AG04450 (cell line): ENCODE data around the gene NDNF. TPM values are rescaled to one million over a fixed set of nuclear protein-coding genes. Genes with fewer than 3 reads are reported as not detected.

Experiments used
- CTCF ChIA-PET: fragments of 300-600, 350-600 bp; formaldehyde crosslinking; extraction: SDS; loops from one replicate; lab custom pipeline; 2022; ENCODE audit warnings: antibody characterized with exemption, inconsistent platforms; lab: Charles Lee
- POLR2A ChIA-PET: fragments of 350-600 bp; formaldehyde crosslinking; extraction: SDS; loops from one replicate; lab custom pipeline; 2021; ENCODE audit warnings: antibody characterized with exemption, inconsistent platforms; lab: Yijun Ruan, JAX
- DNase-seq: peaks from one replicate; pipeline ENCODE4 v3.0.0-alpha.2; 2011; ENCODE audit warnings: low read depth, low spot score
- H3K27ac ChIP-seq: one replicate; pipeline ENCODE4 v1.5.1; 2012; ENCODE audit warnings: low read depth, low read length, control low read depth
- H3K27me3 ChIP-seq: one replicate; pipeline ENCODE4 v1.6.0; 2012; ENCODE audit warnings: low read length; ENCODE audit not compliant: control insufficient read depth, insufficient read depth
- H3K4me3 ChIP-seq: 2 replicates; pipeline ENCODE4 v1.5.1; 2011; ENCODE audit warnings: mild to moderate bottlenecking, low read depth, low read length, control low read depth
- H3K9me3 ChIP-seq: 2 replicates; pipeline ENCODE4 v1.5.1; 2012; ENCODE audit warnings: low read length; ENCODE audit not compliant: control insufficient read depth, insufficient read depth
- CTCF ChIP-seq: IDR thresholded peaks from 2 replicates; pipeline ENCODE4 v1.5.1; 2011; ENCODE audit warnings: low read depth, low read length, control low read depth, inconsistent platforms
- polyA plus RNA-seq: library from polyadenylated mRNA; depleted of rRNA; stranded (reverse); fragments of >200 nt; gene quantifications from 2 replicates; pipeline ENCODE4 v1.2.3, GENCODE V29; 2011

The NDNF gene
- polyA plus RNA-seq, 1 experiment = not detected

GRCh38 chr4:121049072-121049599, 23.2 kb downstream of the NDNF start:
- H3K27me3 ChIP-seq = no peaks in the 10 kb centered on the region
- POLR2A ChIA-PET = no interaction called here
- no peak for DNase-seq
- no peak overlapping the region for H3K4me3 ChIP-seq
- H3K27ac ChIP-seq = no peak overlapping the region
- CTCF ChIA-PET = interaction anchor here (0.6 to 1.5 kb wide), 4 partner anchors 662 to 976 kb away, joined by 3 to 4 read pairs (median 4); no protein-coding TSS in a partner anchor
- TF ChIP-seq CTCF = no peak
- H3K9me3 ChIP-seq = no peaks in the 10 kb centered on the region

- Histone ChIP-seq H3K27ac (no peak overlapping the region), H3K4me3 (no peak overlapping the region), H3K9me3 (no peaks in the 10 kb centered on the region), H3K27me3 (no peaks in the 10 kb centered on the region)
- CTCF ChIA-PET = no interaction called here
- POLR2A ChIA-PET = no interaction called here
- no peak for DNase-seq
- no peak for TF ChIP-seq CTCF
These were observed 24.2 kb downstream of the NDNF start for GRCh38 chr4:121048165-121048564.

- no peak overlapping the region for H3K4me3 ChIP-seq
These were observed 30.8 kb downstream of the NDNF start for GRCh38 chr4:121041307-121042090.

GRCh38 chr4:121034017-121034416, 38.3 kb downstream of the NDNF start:
- DNase-seq = no peak
- ChIA-PET CTCF (no interaction called here), POLR2A (no interaction called here)

More at GRCh38 chr4:121041307-121042090, 30.8 kb downstream of the NDNF start:
- CTCF ChIA-PET = no interaction called here
- no peak for TF ChIP-seq CTCF
- Histone ChIP-seq H3K27me3 (peaks cover 2% of the 10 kb centered on the region), H3K9me3 (no peaks in the 10 kb centered on the region), H3K27ac (no peak overlapping the region)
- no peak for DNase-seq
- POLR2A ChIA-PET = no interaction called here

More at GRCh38 chr4:121034017-121034416, 38.3 kb downstream of the NDNF start:
- no peak overlapping the region for H3K27ac ChIP-seq
- H3K4me3 ChIP-seq = no peak overlapping the region
- H3K9me3 ChIP-seq = no peaks in the 10 kb centered on the region
- no peaks in the 10 kb centered on the region for H3K27me3 ChIP-seq
- no peak for TF ChIP-seq CTCF
